Activated T-cell treated with anti-CD3 and anti-CD28 coated beads, Interleukin-2, amount 50 U/mL, for 72 hours (primary cell): ENCODE results near the gene LTBP1. TPM values are rescaled to one million over a fixed set of nuclear protein-coding genes. Genes with fewer than 3 reads are reported as not detected.
A peak's percentile ranks its signal among the peaks of the same experiment; 100 is the strongest.
"Not testable (repeated sequence)": the region's sequence is repeated elsewhere in the genome, so short reads cannot be mapped to it uniquely, and the experiment has no call there.

Experiments
- ATAC-seq, 2 donors: fragments of 150-1000 bp; cut with Tn5 transposase; replicated peaks in 1 of 2; 2 replicates each; pipeline ENCODE4 v1.10.0; 2021; ENCODE audit warnings: moderate library complexity in 2 of 2, mild to moderate bottlenecking in 1 of 2
- DNase-seq, 2 donors: peaks; one replicate each; pipeline ENCODE4 v3.0.0; 2021 to 2022; ENCODE audit warnings: mixed read lengths in 1 of 2
- H3K27ac Mint-ChIP-seq: one replicate; pipeline ENCODE4 v1.8.0; 2022; ENCODE audit warnings: mild to moderate bottlenecking, moderate library complexity, mixed read lengths
- H3K27me3 Mint-ChIP-seq: one replicate; pipeline ENCODE4 v1.8.0; 2022; ENCODE audit warnings: low read depth, mixed read lengths
- H3K36me3 Mint-ChIP-seq, 2 donors: one replicate each; pipeline ENCODE4 v1.8.0; 2022; ENCODE audit warnings: mixed read lengths in 2 of 2, mild to moderate bottlenecking in 1 of 2; ENCODE audit not compliant: insufficient read depth in 2 of 2
- H3K4me1 Mint-ChIP-seq: one replicate; pipeline ENCODE4 v1.8.0; 2022; ENCODE audit warnings: low read depth, mixed read lengths
- H3K4me3 Mint-ChIP-seq, 2 donors: one replicate each; pipeline ENCODE4 v1.8.0; 2022; ENCODE audit warnings: mild to moderate bottlenecking in 2 of 2, mixed read lengths in 2 of 2, moderate library complexity in 2 of 2
- H3K9me3 Mint-ChIP-seq, 2 donors: one replicate each; pipeline ENCODE4 v1.8.0; 2022; ENCODE audit warnings: mixed read lengths in 2 of 2
- total RNA-seq, 2 donors: library from RNA; stranded (reverse); gene quantifications; one replicate each; pipeline ENCODE4 v1.2.3, GENCODE V29; 2022

The LTBP1 gene
- total RNA-seq, 2 donors from 2014 or later: 0.50 to 0.67 TPM

- no peak for ATAC-seq
- no peak overlapping the region for H3K27ac Mint-ChIP-seq
- DNase-seq: no peak
- no peaks in the 10 kb centered on the region for H3K36me3 Mint-ChIP-seq
- H3K4me1 Mint-ChIP-seq: no peaks in the 10 kb centered on the region
- no peaks in the 10 kb centered on the region for H3K9me3 Mint-ChIP-seq
- no peak overlapping the region for H3K4me3 Mint-ChIP-seq
- H3K27me3 Mint-ChIP-seq: no peaks in the 10 kb centered on the region
Observed at GRCh38 chr2:33426666-33427231, 480.0 kb downstream of the LTBP1 start.

DNA sequence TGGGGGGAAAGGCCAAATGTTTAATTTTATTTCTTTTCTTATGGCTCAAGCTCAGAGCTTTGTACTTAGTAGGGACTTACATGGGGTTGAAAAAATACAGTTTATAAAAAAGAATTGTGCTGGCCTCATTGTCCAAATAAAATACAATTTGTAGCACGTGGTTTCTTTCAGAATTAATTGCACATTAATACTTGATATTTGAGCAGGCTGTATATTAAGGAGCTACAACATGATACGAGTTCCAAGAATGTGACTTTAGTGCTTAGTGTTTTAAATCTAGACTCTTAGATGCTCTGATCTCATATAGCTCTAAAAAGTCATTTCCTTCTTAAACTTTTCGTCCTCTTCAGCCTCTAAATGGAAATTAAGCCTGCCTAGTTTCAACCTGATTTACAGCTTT is 483.3 kb downstream of the LTBP1 start:
- Mint-ChIP-seq H3K4me3 (no peak overlapping the region), H3K27ac (no peak overlapping the region), H3K4me1 (no peaks in the 10 kb centered on the region), H3K9me3 (no peaks in the 10 kb centered on the region), H3K27me3 (peaks cover 15% of the 10 kb centered on the region), H3K36me3 (no peaks in the 10 kb centered on the region)
- no peak for ATAC-seq
- no peak for DNase-seq

DNA sequence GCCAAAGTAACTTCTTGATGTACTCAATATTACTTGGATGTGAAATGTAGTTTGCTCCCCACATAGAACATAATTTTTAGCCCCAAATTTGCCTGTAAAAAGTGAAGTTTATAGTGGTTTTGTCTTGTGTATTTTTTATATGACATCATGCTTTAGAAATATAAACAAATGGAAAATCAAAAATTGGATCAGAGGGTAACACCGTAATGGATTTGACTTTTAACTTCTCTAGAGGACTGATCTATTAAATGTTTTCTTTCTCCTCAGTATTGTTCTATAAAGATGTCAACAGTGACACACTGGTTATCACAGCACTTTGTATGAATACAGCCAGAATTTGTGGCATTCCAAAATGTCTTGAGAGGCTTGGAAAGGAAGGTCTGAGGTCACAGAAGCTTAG is 484.1 kb downstream of the LTBP1 start:
- H3K4me3 Mint-ChIP-seq: no peak overlapping the region
- H3K27ac Mint-ChIP-seq: no peak overlapping the region
- no peak for ATAC-seq
- no peaks in the 10 kb centered on the region for H3K9me3 Mint-ChIP-seq
- H3K36me3 Mint-ChIP-seq: no peaks in the 10 kb centered on the region
- DNase-seq: no peak
- H3K27me3 Mint-ChIP-seq: peaks cover 16% of the 10 kb centered on the region
- no peaks in the 10 kb centered on the region for H3K4me1 Mint-ChIP-seq

DNA sequence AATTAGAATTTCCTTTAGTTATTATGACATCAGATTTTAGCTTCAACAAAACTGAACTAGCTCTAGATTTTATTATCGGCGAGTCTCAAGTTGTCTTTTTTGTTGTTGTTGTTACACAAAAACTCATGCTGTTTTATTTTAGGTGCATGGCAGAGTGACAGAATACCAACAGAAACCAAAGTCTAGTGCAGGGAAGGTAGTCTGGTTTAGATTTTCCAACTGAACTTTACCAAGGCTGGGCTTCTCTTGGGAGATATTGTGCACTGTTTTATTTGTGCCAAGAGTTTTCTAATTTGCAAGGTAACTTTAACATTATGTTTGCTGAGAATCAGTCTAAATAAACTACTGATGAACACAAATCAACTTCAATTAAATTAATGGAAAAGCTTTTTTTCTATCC is 486.1 kb downstream of the LTBP1 start:
- ATAC-seq (no peak), DNase-seq (no peak)
- no peaks in the 10 kb centered on the region for H3K4me1 Mint-ChIP-seq
- no peak overlapping the region for H3K4me3 Mint-ChIP-seq
- H3K36me3 Mint-ChIP-seq: no peaks in the 10 kb centered on the region
- no peaks in the 10 kb centered on the region for H3K9me3 Mint-ChIP-seq
- no peak overlapping the region for H3K27ac Mint-ChIP-seq
- H3K27me3 Mint-ChIP-seq: peaks cover 29% of the 10 kb centered on the region

GRCh38 chr2:33433279-33434235 is 486.8 kb downstream of the LTBP1 start:
- peaks cover 30% of the 10 kb centered on the region for H3K27me3 Mint-ChIP-seq
- no peaks in the 10 kb centered on the region for H3K4me1 Mint-ChIP-seq
- ATAC-seq: no peak
- no peaks in the 10 kb centered on the region for H3K36me3 Mint-ChIP-seq
- H3K4me3 Mint-ChIP-seq: no peak overlapping the region
- DNase-seq: no peak
- no peaks in the 10 kb centered on the region for H3K9me3 Mint-ChIP-seq
- no peak overlapping the region for H3K27ac Mint-ChIP-seq

DNA sequence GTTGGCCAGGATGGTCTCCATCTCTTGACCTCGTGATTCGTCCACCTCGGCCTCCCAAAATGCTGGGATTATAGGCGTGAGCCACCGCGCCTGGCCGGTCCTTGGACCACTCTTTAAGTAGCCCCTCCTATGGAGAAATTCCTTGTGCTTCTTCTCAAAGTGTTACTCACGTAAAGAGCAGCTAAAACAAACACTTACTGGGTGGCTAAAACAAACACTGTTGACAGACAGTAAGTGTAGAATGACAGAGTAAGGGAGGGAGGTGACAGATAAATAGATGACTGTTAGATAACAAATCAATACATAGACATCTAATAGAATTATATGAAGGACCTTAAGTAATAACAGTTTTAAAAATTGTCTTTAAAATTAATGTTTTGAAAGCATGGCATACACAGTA is 488.8 kb downstream of the LTBP1 start:
- ATAC-seq: no peak
- no peaks in the 10 kb centered on the region for H3K36me3 Mint-ChIP-seq
- DNase-seq: no peak
- no peaks in the 10 kb centered on the region for H3K4me1 Mint-ChIP-seq
- H3K9me3 Mint-ChIP-seq: no peaks in the 10 kb centered on the region
- peaks cover 30% of the 10 kb centered on the region for H3K27me3 Mint-ChIP-seq
- H3K4me3 Mint-ChIP-seq: no peak overlapping the region
- H3K27ac Mint-ChIP-seq: no peak overlapping the region

DNA sequence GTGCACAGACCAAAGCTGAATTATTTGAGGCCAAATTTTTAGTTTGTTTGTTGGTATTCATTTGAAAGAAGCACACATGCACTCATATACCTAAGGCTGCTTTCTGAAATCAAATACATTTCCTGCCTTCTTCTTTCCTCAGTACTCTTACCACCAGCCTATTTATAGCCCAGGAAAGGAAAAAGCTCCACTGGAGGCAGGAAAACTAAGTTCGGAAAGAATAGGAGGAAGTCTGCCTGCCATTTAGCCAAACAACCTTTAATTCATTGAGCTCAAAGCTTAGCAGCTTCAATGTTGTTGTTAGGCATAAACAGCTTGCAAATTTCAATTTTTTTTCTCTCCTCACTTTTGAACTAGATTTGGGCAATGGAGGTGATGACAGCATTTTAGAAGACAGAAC is 489.3 kb downstream of the LTBP1 start:
- Mint-ChIP-seq H3K4me3 (no peak overlapping the region), H3K27ac (no peak overlapping the region), H3K36me3 (no peaks in the 10 kb centered on the region), H3K9me3 (no peaks in the 10 kb centered on the region), H3K27me3 (peaks cover 30% of the 10 kb centered on the region), H3K4me1 (no peaks in the 10 kb centered on the region)
- ATAC-seq (no peak), DNase-seq (no peak)

DNA sequence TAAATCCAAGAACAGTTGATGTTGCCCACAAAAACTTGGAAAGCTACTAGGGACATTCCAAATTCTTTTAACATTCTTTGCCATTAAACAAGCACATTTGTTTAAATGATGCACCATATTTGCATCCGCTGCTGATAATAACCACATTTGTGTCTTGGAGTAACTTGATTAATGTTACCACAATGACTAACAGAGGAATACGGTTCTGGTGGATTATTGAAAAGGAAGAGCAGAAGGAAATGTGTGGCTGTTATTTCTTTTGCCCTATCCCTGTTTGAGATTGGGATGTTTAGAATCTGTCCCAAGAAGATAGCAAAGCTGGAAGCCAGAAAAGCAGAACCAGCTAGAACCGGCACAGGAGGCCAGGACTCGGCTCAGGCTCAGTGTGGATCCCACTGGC is 490.5 kb downstream of the LTBP1 start:
- H3K4me1 Mint-ChIP-seq: no peaks in the 10 kb centered on the region
- peaks cover 28% of the 10 kb centered on the region for H3K27me3 Mint-ChIP-seq
- H3K4me3 Mint-ChIP-seq: no peak overlapping the region

GRCh38 chr2:33437815-33438214 is 491.1 kb downstream of the LTBP1 start:
- H3K27me3 Mint-ChIP-seq: peaks cover 23% of the 10 kb centered on the region
- H3K36me3 Mint-ChIP-seq: no peaks in the 10 kb centered on the region
- H3K4me1 Mint-ChIP-seq: no peaks in the 10 kb centered on the region
- no peaks in the 10 kb centered on the region for H3K9me3 Mint-ChIP-seq
- no peak overlapping the region for H3K4me3 Mint-ChIP-seq
- no peak for DNase-seq
- no peak for ATAC-seq
- no peak overlapping the region for H3K27ac Mint-ChIP-seq

More for the DNA sequence above, 490.5 kb downstream of the LTBP1 start:
- ATAC-seq (no peak), DNase-seq (no peak)
- H3K9me3 Mint-ChIP-seq: no peaks in the 10 kb centered on the region
- no peak overlapping the region for H3K27ac Mint-ChIP-seq
- no peaks in the 10 kb centered on the region for H3K36me3 Mint-ChIP-seq

DNA sequence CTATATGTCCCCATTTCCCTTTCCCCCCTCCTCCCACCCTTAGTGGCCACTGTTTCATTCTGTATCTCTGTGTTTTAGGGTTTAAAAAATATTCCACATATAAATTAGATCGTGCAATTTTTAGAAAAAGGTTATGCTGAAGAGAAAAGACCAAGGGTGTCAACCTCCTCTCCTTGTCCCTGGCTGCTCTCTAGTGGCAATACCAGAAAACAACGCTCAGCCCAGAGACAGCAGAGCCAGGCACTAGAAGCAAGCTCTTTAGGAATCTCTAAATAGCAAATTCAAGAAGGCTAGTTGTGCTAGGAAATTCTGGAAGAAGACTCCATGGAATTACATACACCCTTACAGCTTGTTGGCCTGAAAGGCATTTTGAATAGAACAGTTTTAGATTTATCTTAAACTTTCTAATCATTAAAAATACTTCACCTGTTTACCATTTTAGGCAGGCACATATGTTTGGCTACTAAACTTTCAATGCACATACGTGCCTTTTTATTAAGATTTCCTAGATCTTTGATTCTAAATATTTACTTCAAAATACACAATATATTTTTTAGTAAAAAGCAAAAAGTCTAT is 494.6 kb downstream of the LTBP1 start:
- peak; percentile 8 to 15 for DNase-seq
- Mint-ChIP-seq H3K4me3 (no peak overlapping the region), H3K27me3 (peaks cover 10% of the 10 kb centered on the region), H3K36me3 (no peaks in the 10 kb centered on the region), H3K4me1 (no peaks in the 10 kb centered on the region), H3K9me3 (no peaks in the 10 kb centered on the region), H3K27ac (no peak overlapping the region)
- ATAC-seq: no peak

DNA sequence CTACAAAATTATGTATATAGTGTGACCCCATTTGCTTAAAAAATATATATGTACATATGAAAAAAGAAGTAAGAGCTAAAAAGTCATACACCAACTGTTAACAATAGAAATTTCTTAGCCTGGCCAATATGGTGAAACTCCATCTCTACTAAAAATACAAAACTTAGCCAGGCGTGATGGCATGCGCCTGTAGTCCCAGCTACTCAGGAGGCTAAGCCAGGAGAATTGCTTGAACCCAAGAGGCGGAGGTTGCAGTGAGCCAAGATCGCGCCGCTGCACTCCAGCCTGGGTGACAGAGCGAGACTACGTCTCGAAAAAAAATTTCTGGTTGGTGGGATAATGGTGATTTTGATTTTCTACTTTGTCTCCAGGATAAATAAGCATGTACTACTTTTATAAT is 495.3 kb downstream of the LTBP1 start:
- not testable (repeated sequence) for H3K9me3 Mint-ChIP-seq, H3K4me1 Mint-ChIP-seq, H3K4me3 Mint-ChIP-seq, DNase-seq, H3K27ac Mint-ChIP-seq, ATAC-seq, H3K36me3 Mint-ChIP-seq, H3K27me3 Mint-ChIP-seq

- Mint-ChIP-seq H3K27ac (no peak overlapping the region), H3K27me3 (peaks cover 4% of the 10 kb centered on the region), H3K9me3 (no peaks in the 10 kb centered on the region), H3K4me1 (no peaks in the 10 kb centered on the region), H3K4me3 (no peak overlapping the region), H3K36me3 (no peaks in the 10 kb centered on the region)
- no peak for DNase-seq
- no peak for ATAC-seq
Observed at GRCh38 chr2:33442528-33443079, 495.9 kb downstream of the LTBP1 start.

DNA sequence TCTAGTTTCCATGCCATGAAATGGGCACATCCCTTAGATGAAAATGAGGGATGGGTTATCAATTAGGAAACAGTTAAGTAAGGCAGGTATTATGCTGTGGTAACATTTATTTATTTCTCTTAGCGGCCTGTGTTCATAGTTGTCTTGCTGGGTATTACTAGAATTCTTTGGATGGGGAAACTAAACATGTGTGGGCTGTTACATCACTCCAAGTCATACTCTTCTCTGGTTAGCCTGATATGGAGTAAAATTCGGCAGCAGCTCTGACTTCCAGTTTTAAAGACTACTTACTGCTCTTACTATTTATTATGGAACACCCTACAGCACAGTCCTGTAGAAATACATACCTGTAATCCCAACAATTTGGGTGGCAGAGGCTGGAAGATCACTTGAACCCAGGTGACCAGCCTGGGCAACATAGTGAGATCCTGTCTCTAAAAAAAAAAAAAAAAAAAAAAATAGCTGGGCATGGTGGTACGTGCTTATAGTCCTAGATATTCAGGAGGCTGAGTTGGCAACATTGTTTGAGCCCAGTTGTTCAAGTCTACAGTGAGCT is 496.6 kb downstream of the LTBP1 start:
- Mint-ChIP-seq H3K4me3 (no peak overlapping the region), H3K27ac (no peak overlapping the region), H3K9me3 (no peaks in the 10 kb centered on the region), H3K4me1 (no peaks in the 10 kb centered on the region), H3K36me3 (no peaks in the 10 kb centered on the region), H3K27me3 (no peaks in the 10 kb centered on the region)
- ATAC-seq (no peak), DNase-seq (no peak)
